Lower leg skin (tissue), 3 donors: ENCODE data around the gene MRAP2.

ENCODE experiments used
- POLR2A ChIP-seq, 2 donors: fragments of 450-650 bp; IDR thresholded peaks; one replicate each; pipeline ENCODE4 v1.6.1; 2016 to 2017; ENCODE audit warnings: antibody characterized with exemption in 2 of 2, mild to moderate bottlenecking in 1 of 2, moderate library complexity in 1 of 2
- TF ChIP-seq, protein P1 (sequence below), 3 donors: fragments of 450-650 bp; IDR thresholded peaks; one replicate each; pipeline ENCODE4 v1.5.1; 2016; ENCODE audit warnings: antibody characterized with exemption in 3 of 3, mild to moderate bottlenecking in 3 of 3, moderate library complexity in 2 of 3

DNA sequence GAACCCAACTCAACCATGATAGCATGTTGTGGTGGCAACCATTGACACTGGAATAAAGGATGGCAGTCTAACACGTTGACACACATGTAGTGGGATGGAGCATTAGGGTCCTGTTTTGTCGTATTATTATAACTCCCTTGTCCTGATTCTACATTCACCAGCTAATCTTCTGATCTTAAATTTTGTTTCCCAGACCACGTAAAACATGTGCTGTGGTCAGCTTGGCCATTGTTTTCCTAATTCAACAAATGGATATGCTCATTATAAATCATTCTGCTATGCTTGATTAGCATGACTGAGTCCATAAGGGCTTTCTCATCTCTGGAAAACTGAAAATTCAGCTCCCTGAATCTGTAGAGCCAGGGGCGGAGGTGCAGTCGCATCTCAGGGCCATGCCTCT lies 15.0 kb downstream of the MRAP2 start:
- TF ChIP-seq, protein P1, sequence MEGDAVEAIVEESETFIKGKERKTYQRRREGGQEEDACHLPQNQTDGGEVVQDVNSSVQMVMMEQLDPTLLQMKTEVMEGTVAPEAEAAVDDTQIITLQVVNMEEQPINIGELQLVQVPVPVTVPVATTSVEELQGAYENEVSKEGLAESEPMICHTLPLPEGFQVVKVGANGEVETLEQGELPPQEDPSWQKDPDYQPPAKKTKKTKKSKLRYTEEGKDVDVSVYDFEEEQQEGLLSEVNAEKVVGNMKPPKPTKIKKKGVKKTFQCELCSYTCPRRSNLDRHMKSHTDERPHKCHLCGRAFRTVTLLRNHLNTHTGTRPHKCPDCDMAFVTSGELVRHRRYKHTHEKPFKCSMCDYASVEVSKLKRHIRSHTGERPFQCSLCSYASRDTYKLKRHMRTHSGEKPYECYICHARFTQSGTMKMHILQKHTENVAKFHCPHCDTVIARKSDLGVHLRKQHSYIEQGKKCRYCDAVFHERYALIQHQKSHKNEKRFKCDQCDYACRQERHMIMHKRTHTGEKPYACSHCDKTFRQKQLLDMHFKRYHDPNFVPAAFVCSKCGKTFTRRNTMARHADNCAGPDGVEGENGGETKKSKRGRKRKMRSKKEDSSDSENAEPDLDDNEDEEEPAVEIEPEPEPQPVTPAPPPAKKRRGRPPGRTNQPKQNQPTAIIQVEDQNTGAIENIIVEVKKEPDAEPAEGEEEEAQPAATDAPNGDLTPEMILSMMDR (IDR thresholded peaks at IDR 0.05) = no peak
- no peak for TF ChIP-seq POLR2A (IDR thresholded peaks at IDR 0.05)
